ENCODE measurements around the gene FOXO6. TPM values are rescaled to one million over a fixed set of nuclear protein-coding genes. Genes with fewer than 3 reads are reported as not detected.

The FOXO6 gene
- total RNA-seq, 2 experiments from 2014 or later = 1.2 to 2.2 TPM

- no peaks in the 10 kb centered on the region for H3K9me3 Mint-ChIP-seq
- no peak overlapping the region for H3K27ac Mint-ChIP-seq
- ChIA-PET POLR2A (no interaction called here), CTCF (no interaction called here)
- peaks cover 0 to 11% of the 10 kb centered on the region in 2 experiments for H3K9me3 ChIP-seq (ENCODE audit: control insufficient read depth in 1 of 2, insufficient read depth in 1 of 2, low read length in 2 of 2)
- DNase-seq (no peak), ATAC-seq (ENCODE audit: poor library complexity) (no peak)
- no peak overlapping the region for H3K27ac ChIP-seq (ENCODE audit: low read depth in 1 of 2, low read length in 2 of 2)
- no peaks in the 10 kb centered on the region for H3K4me1 Mint-ChIP-seq (ENCODE audit: low read depth)
- H3K4me3 ChIP-seq (ENCODE audit: low read length) = no peak overlapping the region
- no peaks in the 10 kb centered on the region for H3K4me1 ChIP-seq (ENCODE audit: insufficient read depth, low read length)
- no peak for TF ChIP-seq CTCF (IDR thresholded peaks at IDR 0.05)
- H3K36me3 Mint-ChIP-seq (ENCODE audit: low read depth) = no peaks in the 10 kb centered on the region
- H3K27me3 Mint-ChIP-seq = peaks cover 32% of the 10 kb centered on the region
- no peaks in the 10 kb centered on the region for H3K36me3 ChIP-seq (ENCODE audit: insufficient read depth, low read length)
- no peak overlapping the region for H3K4me3 Mint-ChIP-seq
- peaks cover 5 to 21% of the 10 kb centered on the region in 2 experiments for H3K27me3 ChIP-seq (ENCODE audit: control insufficient read depth in 1 of 2, insufficient read depth in 2 of 2, low read length in 2 of 2)
- intact Hi-C loops (cut with DNase I, micrococcal nuclease) = no loop called here
Observed at GRCh38 chr1:41411229-41411628, 50.0 kb downstream of the FOXO6 start.

GRCh38 chr1:41412748-41413147 lies 51.5 kb downstream of the FOXO6 start:
- TF ChIP-seq CTCF (IDR thresholded peaks at IDR 0.05) = no peak
- Histone ChIP-seq H3K9me3 (ENCODE audit: control insufficient read depth in 1 of 2, insufficient read depth in 1 of 2, low read length in 2 of 2) (peaks cover 0 to 11% of the 10 kb centered on the region in 2 experiments), H3K27me3 (ENCODE audit: control insufficient read depth in 1 of 2, insufficient read depth in 2 of 2, low read length in 2 of 2) (peaks cover 9 to 19% of the 10 kb centered on the region in 2 experiments), H3K36me3 (ENCODE audit: insufficient read depth, low read length) (no peaks in the 10 kb centered on the region), H3K4me1 (ENCODE audit: insufficient read depth, low read length) (peaks cover 3% of the 10 kb centered on the region), H3K27ac (ENCODE audit: low read depth in 1 of 2, low read length in 2 of 2) (no peak overlapping the region), H3K4me3 (ENCODE audit: low read length) (no peak overlapping the region)
- no peak overlapping the region for H3K4me3 Mint-ChIP-seq
- DNase-seq = no peak
- H3K27me3 Mint-ChIP-seq = peaks cover 33% of the 10 kb centered on the region
- ChIA-PET CTCF (no interaction called here), POLR2A (no interaction called here)
- no peaks in the 10 kb centered on the region for H3K4me1 Mint-ChIP-seq (ENCODE audit: low read depth)
- H3K27ac Mint-ChIP-seq = no peak overlapping the region
- no peaks in the 10 kb centered on the region for H3K9me3 Mint-ChIP-seq
- no peaks in the 10 kb centered on the region for H3K36me3 Mint-ChIP-seq (ENCODE audit: low read depth)
- no peak for ATAC-seq (ENCODE audit: poor library complexity)
- intact Hi-C loops (cut with DNase I, micrococcal nuclease) = no loop called here

GRCh38 chr1:41413748-41414281 lies 52.6 kb downstream of the FOXO6 start:
- H3K4me1 Mint-ChIP-seq (ENCODE audit: low read depth) = no peaks in the 10 kb centered on the region
- CTCF ChIA-PET = no interaction called here
- H3K4me3 Mint-ChIP-seq = no peak overlapping the region

More at GRCh38 chr1:41413748-41414281, 52.6 kb downstream of the FOXO6 start:
- intact Hi-C loops (cut with DNase I, micrococcal nuclease) = no loop called here
- no peak for DNase-seq
- no peaks in the 10 kb centered on the region for H3K9me3 Mint-ChIP-seq
- Histone ChIP-seq H3K4me3 (ENCODE audit: low read length) (no peak overlapping the region), H3K9me3 (ENCODE audit: control insufficient read depth in 1 of 2, insufficient read depth in 1 of 2, low read length in 2 of 2) (peaks cover 0 to 11% of the 10 kb centered on the region in 2 experiments), H3K27ac (ENCODE audit: low read depth in 1 of 2, low read length in 2 of 2) (no peak overlapping the region), H3K4me1 (ENCODE audit: insufficient read depth, low read length) (peaks cover 3% of the 10 kb centered on the region), H3K36me3 (ENCODE audit: insufficient read depth, low read length) (no peaks in the 10 kb centered on the region), H3K27me3 (ENCODE audit: control insufficient read depth in 1 of 2, insufficient read depth in 2 of 2, low read length in 2 of 2) (peaks cover 4 to 10% of the 10 kb centered on the region in 2 experiments)
- POLR2A ChIA-PET = no interaction called here
- ATAC-seq (ENCODE audit: poor library complexity) = no peak
- H3K27me3 Mint-ChIP-seq = peaks cover 24% of the 10 kb centered on the region
- H3K36me3 Mint-ChIP-seq (ENCODE audit: low read depth) = no peaks in the 10 kb centered on the region
- TF ChIP-seq CTCF (IDR thresholded peaks at IDR 0.05) = no peak
- no peak overlapping the region for H3K27ac Mint-ChIP-seq

All from CD4-positive, alpha-beta T cell (primary cell).